Measurements from ENCODE around the gene TMEM86A.
"Not testable (repeated sequence)": the region's sequence is repeated elsewhere in the genome, so short reads cannot be mapped to it uniquely, and the experiment has no call there.

TMEM86A gene

GRCh38 chr11:18698341-18699268 lies at the start of gene TMEM86A:
Gene TMEM86A, plus strand, starts transcription at chr11:18698779. Its CDS starts 108 bp downstream, at chr11:18698887.
- DNase-seq (ENCODE audit: low spot score): peak; percentile 91

GRCh38 chr11:18650353-18650752 lies 48.2 kb upstream of the TMEM86A start:
- DNase-seq (ENCODE audit: low spot score): no peak

GRCh38 chr11:18650859-18651557 lies 47.6 kb upstream of the TMEM86A start:
- peak; percentile 43 for DNase-seq (ENCODE audit: low spot score)

- no peak for DNase-seq (ENCODE audit: low spot score)
Measured at GRCh38 chr11:18657673-18658072, 40.9 kb upstream of the TMEM86A start.

- not testable (repeated sequence) for DNase-seq (ENCODE audit: low spot score)
Measured at GRCh38 chr11:18665353-18665872, 33.2 kb upstream of the TMEM86A start.

GRCh38 chr11:18668131-18668530 lies 30.4 kb upstream of the TMEM86A start:
- no peak for DNase-seq (ENCODE audit: low spot score)

GRCh38 chr11:18669219-18669596 lies 29.4 kb upstream of the TMEM86A start:
- DNase-seq (ENCODE audit: low spot score): no peak

- no peak for DNase-seq (ENCODE audit: low spot score)
Measured at GRCh38 chr11:18669711-18670110, 28.9 kb upstream of the TMEM86A start.

GRCh38 chr11:18671246-18671645 lies 27.3 kb upstream of the TMEM86A start:
- no peak for DNase-seq (ENCODE audit: low spot score)

GRCh38 chr11:18672209-18672608 lies 26.4 kb upstream of the TMEM86A start:
- DNase-seq (ENCODE audit: low spot score): not testable (repeated sequence)

- no peak for DNase-seq (ENCODE audit: low spot score)
Measured at GRCh38 chr11:18676803-18677202, 21.8 kb upstream of the TMEM86A start.

GRCh38 chr11:18677560-18677959 lies 21.0 kb upstream of the TMEM86A start:
- DNase-seq (ENCODE audit: low spot score): no peak

- DNase-seq (ENCODE audit: low spot score): not testable (repeated sequence)
Measured at GRCh38 chr11:18681949-18682348, 16.6 kb upstream of the TMEM86A start.

- no peak for DNase-seq (ENCODE audit: low spot score)
Measured at GRCh38 chr11:18682466-18682865, 16.1 kb upstream of the TMEM86A start.

GRCh38 chr11:18684267-18684666 lies 14.3 kb upstream of the TMEM86A start:
- no peak for DNase-seq (ENCODE audit: low spot score)

GRCh38 chr11:18691467-18692140 lies 7.0 kb upstream of the TMEM86A start:
- DNase-seq (ENCODE audit: low spot score): not testable (repeated sequence)

- DNase-seq (ENCODE audit: low spot score): no peak
Measured at GRCh38 chr11:18692941-18693760, 5.4 kb upstream of the TMEM86A start.

GRCh38 chr11:18696638-18697225 lies 1.8 kb upstream of the TMEM86A start:
- DNase-seq (ENCODE audit: low spot score): no peak

- no peak for DNase-seq (ENCODE audit: low spot score)
Measured at GRCh38 chr11:18697576-18697975, 1.0 kb upstream of the TMEM86A start.

- DNase-seq (ENCODE audit: low spot score): no peak
Measured at GRCh38 chr11:18699269-18699596, 654 bp downstream of the TMEM86A start.

GRCh38 chr11:18699848-18700261 lies 1.3 kb downstream of the TMEM86A start:
- no peak for DNase-seq (ENCODE audit: low spot score)
